Left lobe of liver (tissue), 2 donors: ENCODE results near the gene TACC3. TPM values are rescaled to one million over a fixed set of nuclear protein-coding genes. Genes with fewer than 3 reads are reported as not detected.

Source experiments
- ATAC-seq: fragments of 200-7000 bp; cut with Tn5 transposase; one replicate; pipeline ENCODE4 v1.9.1; 2020; ENCODE audit warnings: mild to moderate bottlenecking, moderate library complexity
- DNase-seq: peaks from one replicate; pipeline ENCODE4 v3.0.0-alpha.2; 2020; ENCODE audit warnings: low spot score
- total RNA-seq: library from RNA; stranded (reverse); gene quantifications from one replicate; pipeline ENCODE4 v1.2.1, GENCODE V29; 2021
- donor health status: DM: no; HTN: no; CAD: no; lungs with moderate emphysema.
- donor health status: DM: no; HTN: yes; CAD: no.

The TACC3 gene
- total RNA-seq, 1 donor from 2014 or later = 4.5 TPM

- no peak for DNase-seq
- ATAC-seq = no peak
Observed at GRCh38 chr4:1756893-1757779, 35.8 kb downstream of the TACC3 start.

- ATAC-seq (no peak), DNase-seq (no peak)
Observed at GRCh38 chr4:1757836-1758235, 36.5 kb downstream of the TACC3 start.

GRCh38 chr4:1758306-1759121, 37.2 kb downstream of the TACC3 start:
- no peak for ATAC-seq
- DNase-seq = no peak

DNA sequence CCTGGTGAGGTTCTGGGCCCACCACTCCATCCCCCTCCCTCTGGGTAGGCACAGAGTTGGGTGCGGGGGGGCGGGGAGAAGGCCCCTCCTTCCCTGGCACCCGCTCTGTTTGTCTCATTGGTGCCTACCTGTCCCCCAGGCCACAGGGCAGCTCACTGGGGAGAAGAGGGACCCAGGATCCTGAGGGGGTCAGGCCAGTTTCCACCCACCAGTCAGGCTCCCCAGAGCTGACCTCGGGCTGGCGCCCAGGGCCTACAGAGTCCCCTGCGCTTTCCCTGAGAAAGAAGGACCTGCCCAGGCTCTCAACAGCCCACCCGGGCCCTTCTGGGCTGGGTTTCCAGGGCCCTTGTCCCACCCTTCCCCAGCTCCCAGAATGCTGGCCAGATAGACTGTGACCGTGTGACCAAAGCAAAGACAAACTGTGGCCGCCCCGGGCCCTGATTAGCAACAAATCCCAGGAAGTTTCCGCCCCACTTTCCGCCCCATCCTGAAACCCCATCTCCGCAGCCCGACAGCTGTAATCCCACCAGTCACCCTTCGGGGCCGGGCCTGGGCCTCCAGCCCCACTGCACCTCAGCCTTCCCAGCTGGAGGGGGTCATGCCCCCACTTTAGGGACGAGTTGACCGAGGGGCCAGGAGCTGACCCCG, 38.0 kb downstream of the TACC3 start:
- no peak for DNase-seq

GRCh38 chr4:1759818-1760223, 38.5 kb downstream of the TACC3 start:
- DNase-seq (no peak), ATAC-seq (no peak)

More for the DNA sequence above, 38.0 kb downstream of the TACC3 start:
- no peak for ATAC-seq

- no peak for DNase-seq
- no peak for ATAC-seq
Observed at GRCh38 chr4:1760521-1761071, 39.3 kb downstream of the TACC3 start.

DNA sequence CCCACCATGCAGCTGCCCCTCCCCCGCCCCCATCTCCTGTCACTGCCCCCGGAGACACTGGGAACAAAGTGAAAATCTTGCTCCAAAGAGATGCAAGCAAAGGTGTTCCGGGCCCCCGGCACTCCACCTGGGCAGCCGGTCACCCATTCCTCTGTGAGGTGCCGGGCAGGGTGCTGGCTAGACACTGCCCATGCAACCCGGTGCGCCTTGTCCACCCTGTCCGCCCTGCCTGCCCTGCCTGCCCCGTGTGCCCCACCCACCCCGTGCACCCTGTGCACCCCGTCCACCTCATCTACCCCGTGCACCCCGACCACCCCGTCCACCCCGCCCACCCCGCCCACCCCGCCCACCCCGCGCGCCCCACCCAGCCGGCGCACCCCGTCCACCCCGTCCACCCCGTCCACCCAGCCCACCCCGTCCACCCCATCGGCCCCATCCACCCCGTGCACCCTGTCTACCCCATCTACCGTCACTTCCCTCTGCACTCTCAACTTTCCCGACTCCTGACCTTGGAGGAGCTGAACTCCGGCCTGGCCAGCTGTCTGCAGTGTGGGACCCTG, 39.9 kb downstream of the TACC3 start:
- ATAC-seq (no peak), DNase-seq (no peak)

GRCh38 chr4:1762264-1763010, 41.1 kb downstream of the TACC3 start:
- DNase-seq = no peak
- no peak for ATAC-seq

- no peak for DNase-seq
- ATAC-seq = no peak
Observed at GRCh38 chr4:1763070-1763549, 41.8 kb downstream of the TACC3 start.

DNA sequence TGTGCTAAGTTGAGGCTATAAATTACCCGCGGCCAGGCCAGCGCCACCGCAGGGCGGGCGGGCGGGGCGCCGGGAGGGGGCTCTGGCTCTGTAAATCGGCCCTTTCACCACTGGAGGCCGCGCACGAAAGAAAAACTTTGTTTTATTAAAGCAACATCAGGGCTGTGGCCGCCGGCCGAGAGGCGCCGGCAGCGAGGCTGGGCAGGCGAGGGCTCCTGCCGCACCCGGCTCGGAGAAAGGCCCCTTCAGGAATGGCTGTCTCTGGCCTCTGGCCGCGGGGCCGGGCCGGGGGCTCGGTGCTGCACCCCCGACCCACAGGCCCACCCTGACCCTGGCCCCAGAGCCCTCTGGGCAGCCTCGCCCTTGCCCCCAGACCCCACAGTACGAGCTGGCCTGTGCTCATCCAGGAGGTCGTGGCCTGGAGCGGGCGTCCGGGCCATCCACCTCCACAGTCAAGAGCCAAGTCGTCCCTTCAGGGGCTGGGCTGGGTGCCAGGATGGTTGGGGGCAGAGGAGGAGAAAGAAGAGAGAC, 42.3 kb downstream of the TACC3 start:
- DNase-seq = no peak
- ATAC-seq = peak; percentile 50

GRCh38 chr4:1764670-1765069, 43.3 kb downstream of the TACC3 start:
- ATAC-seq (no peak), DNase-seq (no peak)

- ATAC-seq (peak; percentile 5), DNase-seq (no peak)
Observed at GRCh38 chr4:1765409-1766072, 44.2 kb downstream of the TACC3 start.

DNA sequence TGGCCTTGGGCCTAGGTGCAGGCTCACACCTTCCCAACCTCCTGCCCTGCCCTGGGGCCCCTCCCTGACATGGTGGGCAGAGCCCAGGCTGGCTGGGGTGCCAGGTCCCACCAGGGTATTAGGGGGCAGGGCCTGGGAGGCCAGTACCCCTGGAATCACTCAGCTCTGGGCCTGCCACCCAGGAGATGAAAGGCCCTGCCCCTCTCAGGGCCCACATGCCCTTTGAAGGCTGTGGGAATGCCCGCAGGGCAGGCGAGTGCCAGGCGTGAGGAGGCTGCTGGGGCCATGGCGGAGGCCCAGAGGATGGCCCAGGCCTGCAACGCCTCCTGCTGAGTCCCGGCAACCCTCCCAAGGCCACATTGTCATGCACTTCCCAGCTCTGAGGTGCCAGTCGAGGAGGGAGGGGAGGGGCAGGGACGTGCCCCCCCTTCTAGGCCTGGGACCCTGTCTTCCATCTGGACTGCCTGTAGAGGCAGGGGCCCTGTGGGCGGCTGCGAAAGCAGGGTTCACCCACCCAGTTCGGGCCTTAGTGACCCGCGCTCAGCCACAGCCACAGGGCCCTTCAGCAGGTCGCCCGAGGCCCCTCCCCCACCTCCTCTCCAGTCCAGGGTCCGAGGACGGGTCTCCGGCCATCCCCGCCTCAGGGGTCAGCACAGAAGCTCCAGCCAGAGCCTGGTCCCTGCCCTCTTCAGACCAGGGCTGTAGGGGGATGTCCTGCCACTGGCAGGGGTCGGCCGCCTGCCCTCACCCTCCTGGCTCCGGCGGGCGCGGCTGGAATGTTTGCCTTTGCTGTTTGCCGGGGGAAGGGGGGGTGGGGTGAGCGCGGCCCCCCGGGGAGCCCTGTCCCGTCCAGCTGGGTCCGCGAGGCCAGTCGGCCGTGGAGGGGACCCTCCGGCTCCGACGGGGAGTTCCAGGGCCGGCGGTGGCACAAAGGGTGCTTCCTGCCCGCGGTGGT, 45.1 kb downstream of the TACC3 start:
- DNase-seq (no peak), ATAC-seq (peak; percentile 16)

GRCh38 chr4:1767061-1767769, 45.9 kb downstream of the TACC3 start:
- DNase-seq = no peak

GRCh38 chr4:1767770-1768366, 46.5 kb downstream of the TACC3 start:
- DNase-seq = no peak
- peak; percentile 49 for ATAC-seq

More at GRCh38 chr4:1767061-1767769, 45.9 kb downstream of the TACC3 start:
- ATAC-seq = no peak

DNA sequence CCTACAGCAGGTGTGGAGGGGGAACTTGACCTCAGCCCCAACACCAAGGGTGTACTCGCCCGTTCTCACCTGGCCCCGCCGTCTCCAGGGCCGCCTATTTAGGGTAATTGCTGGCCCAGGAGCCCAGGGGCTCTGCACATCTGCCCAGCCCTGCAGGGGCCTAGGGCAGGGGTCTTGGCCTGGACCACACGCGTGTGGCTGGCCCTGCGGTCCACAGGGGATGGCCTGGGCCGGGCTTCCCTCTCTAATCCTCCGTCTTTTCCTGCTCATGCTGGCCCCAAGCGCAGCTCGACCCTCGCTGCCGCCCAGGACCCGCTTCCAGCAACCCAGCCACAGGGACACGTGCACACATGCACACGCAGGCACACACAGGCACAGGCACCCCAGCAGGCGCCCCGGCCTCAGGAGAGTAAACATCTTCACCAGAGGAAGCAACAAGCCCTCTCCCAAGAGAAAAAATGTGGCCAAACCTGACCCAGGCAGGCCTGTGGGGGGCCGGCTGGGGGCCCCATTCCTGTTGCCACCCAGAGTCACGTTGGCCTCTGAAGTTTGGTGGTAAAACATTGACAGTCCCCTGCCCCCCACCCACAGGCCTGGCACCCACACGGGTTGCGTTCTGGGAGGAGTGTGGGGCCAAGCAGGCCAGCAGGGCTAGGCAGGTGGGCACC, 47.2 kb downstream of the TACC3 start:
- no peak for ATAC-seq
- no peak for DNase-seq
